H9 (cell line): Measurements from ENCODE around the gene DNAJC15. TPM values are rescaled to one million over a fixed set of nuclear protein-coding genes. Genes with fewer than 3 reads are reported as not detected.

Experiments used
- DNase-seq: peaks from one replicate; pipeline ENCODE4 v3.0.0-alpha.2; 2017
- H2AFZ ChIP-seq: one replicate; pipeline ENCODE4 v1.6.1; 2013; ENCODE audit warnings: mild to moderate bottlenecking, low read length, control low read depth, moderate library complexity
- H2AK5ac ChIP-seq: 2 replicates; pipeline ENCODE4 v1.6.1; 2013; ENCODE audit warnings: low read length, control low read depth, mixed read lengths; ENCODE audit not compliant: insufficient read length
- H2BK120ac ChIP-seq: one replicate; pipeline ENCODE4 v1.6.1; 2013; ENCODE audit warnings: low read depth, mild to moderate bottlenecking, low read length, control low read depth, inconsistent platforms; ENCODE audit not compliant: poor library complexity, severe bottlenecking
- H2BK12ac ChIP-seq: 2 replicates; pipeline ENCODE4 v1.6.1; 2013; ENCODE audit warnings: low read length, control low read depth, mixed read lengths, low read depth; ENCODE audit not compliant: insufficient read length
- H2BK15ac ChIP-seq: 2 replicates; pipeline ENCODE4 v1.6.1; 2013; ENCODE audit warnings: low read depth, low read length, control low read depth
- H2BK20ac ChIP-seq: one replicate; pipeline ENCODE4 v1.6.1; 2013; ENCODE audit warnings: low read depth, mild to moderate bottlenecking, low read length, control low read depth, inconsistent platforms; ENCODE audit not compliant: poor library complexity, severe bottlenecking
- H2BK5ac ChIP-seq: 2 replicates; pipeline ENCODE4 v1.6.1; 2013; ENCODE audit warnings: low read length, control low read depth, mixed read lengths; ENCODE audit not compliant: insufficient read length
- H3K14ac ChIP-seq: 2 replicates; pipeline ENCODE4 v1.6.1; 2013; ENCODE audit warnings: low read length, control low read depth; ENCODE audit not compliant: insufficient read depth
- H3K18ac ChIP-seq: 2 replicates; pipeline ENCODE4 v1.6.1; 2013; ENCODE audit warnings: low read depth, mild to moderate bottlenecking, mixed read lengths, low read length, control low read depth; ENCODE audit not compliant: insufficient read length
- H3K23ac ChIP-seq: 2 replicates; pipeline ENCODE4 v1.6.1; 2013; ENCODE audit warnings: low read length, control low read depth, mixed read lengths, low read depth; ENCODE audit not compliant: insufficient read length
- H3K23me2 ChIP-seq: 2 replicates; pipeline ENCODE4 v1.6.1; 2013; ENCODE audit warnings: low read depth, mild to moderate bottlenecking, mixed read lengths, low read length, control low read depth; ENCODE audit not compliant: insufficient read length, poor library complexity, severe bottlenecking
- H3K27ac ChIP-seq: 2 replicates; pipeline ENCODE4 v1.5.1; 2013; ENCODE audit warnings: low read length, control low read depth, mixed read lengths, low read depth; ENCODE audit not compliant: insufficient read length
- H3K27me3 ChIP-seq: 2 replicates; pipeline ENCODE4 v1.6.1; 2013; ENCODE audit warnings: low read length, control low read depth, inconsistent platforms; ENCODE audit not compliant: insufficient read depth
- H3K4ac ChIP-seq: 2 replicates; pipeline ENCODE4 v1.6.1; 2013; ENCODE audit warnings: low read depth, mild to moderate bottlenecking, control low read depth, inconsistent platforms, low read length, moderate library complexity
- H3K4me1 ChIP-seq: 2 replicates; pipeline ENCODE4 v1.6.1; 2013; ENCODE audit warnings: low read length, control low read depth, inconsistent platforms; ENCODE audit not compliant: insufficient read depth
- H3K4me2 ChIP-seq: 2 replicates; pipeline ENCODE4 v1.6.1; 2013; ENCODE audit warnings: low read length, control low read depth, mixed read lengths; ENCODE audit not compliant: insufficient read length, insufficient read depth
- H3K56ac ChIP-seq: 2 replicates; pipeline ENCODE4 v1.6.1; 2013; ENCODE audit warnings: low read depth, mild to moderate bottlenecking, mixed read lengths, low read length, control low read depth; ENCODE audit not compliant: insufficient read length
- H3K79me1 ChIP-seq: 2 replicates; pipeline ENCODE4 v1.6.1; 2013; ENCODE audit warnings: low read depth, mild to moderate bottlenecking, moderate library complexity, low read length, control low read depth, inconsistent platforms; ENCODE audit not compliant: insufficient read depth, poor library complexity, severe bottlenecking
- H3K79me2 ChIP-seq: 2 replicates; pipeline ENCODE4 v1.6.1; 2013; ENCODE audit warnings: low read length, control low read depth, inconsistent platforms; ENCODE audit not compliant: insufficient read depth
- H3K9ac ChIP-seq: 2 replicates; pipeline ENCODE4 v1.6.1; 2013; ENCODE audit warnings: low read length, control low read depth, mixed read lengths; ENCODE audit not compliant: insufficient read length; ENCODE audit errors: extremely low read depth
- H3K9me3 ChIP-seq: one replicate; pipeline ENCODE4 v1.6.1; 2013; ENCODE audit warnings: low read depth, low read length, inconsistent platforms; ENCODE audit not compliant: control insufficient read depth
- H3T11ph ChIP-seq: one replicate; pipeline ENCODE4 v1.6.1; 2013; ENCODE audit warnings: mild to moderate bottlenecking, low read length, control low read depth, inconsistent platforms
- H4K20me1 ChIP-seq: one replicate; pipeline ENCODE4 v1.6.1; 2013; ENCODE audit not compliant: control insufficient read depth, insufficient read length, insufficient read depth
- H4K5ac ChIP-seq: 2 replicates; pipeline ENCODE4 v1.6.1; 2013; ENCODE audit warnings: low read depth, mild to moderate bottlenecking, mixed read lengths, low read length, control low read depth; ENCODE audit not compliant: insufficient read length
- H4K8ac ChIP-seq: replicated peaks from 2 replicates; pipeline ENCODE4 v1.6.1; 2013; ENCODE audit warnings: low read length, control low read depth, mixed read lengths, low read depth; ENCODE audit not compliant: insufficient read length
- H4K91ac ChIP-seq: 2 replicates; pipeline ENCODE4 v1.6.1; 2013; ENCODE audit warnings: low read depth, mild to moderate bottlenecking, moderate library complexity, mixed read lengths, low read length, control low read depth; ENCODE audit not compliant: insufficient read length
- H3K27ac Mint-ChIP-seq, 3 experiments: 2 replicates in 2 of 3; 3 replicates in 1 of 3; pipeline ENCODE4 v1.8.0; 2020 to 2021; ENCODE audit warnings: mixed read lengths in 3 of 3, mild to moderate bottlenecking in 1 of 3, moderate library complexity in 1 of 3
- H3K27me3 Mint-ChIP-seq: 2 replicates; pipeline ENCODE4 v1.8.0; 2021; ENCODE audit warnings: low read depth, mild to moderate bottlenecking, moderate library complexity, mixed read lengths
- H3K36me3 Mint-ChIP-seq, 3 experiments: 2 replicates in 2 of 3; 3 replicates in 1 of 3; pipeline ENCODE4 v1.8.0; 2020 to 2021; ENCODE audit warnings: low read depth in 3 of 3, mixed read lengths in 3 of 3; ENCODE audit not compliant: insufficient read depth in 1 of 3
- H3K4me1 Mint-ChIP-seq, 2 experiments: 2 replicates each; pipeline ENCODE4 v1.8.0; 2020; ENCODE audit warnings: mixed read lengths in 2 of 2
- H3K4me3 Mint-ChIP-seq, 2 experiments: 2 replicates in 1 of 2; 3 replicates in 1 of 2; pipeline ENCODE4 v1.8.0; 2020 to 2021; ENCODE audit warnings: mild to moderate bottlenecking in 2 of 2, mixed read lengths in 2 of 2, moderate library complexity in 1 of 2
- H3K9me3 Mint-ChIP-seq, 2 experiments: 2 replicates in 1 of 2; 3 replicates in 1 of 2; pipeline ENCODE4 v1.8.0; 2020; ENCODE audit warnings: mild to moderate bottlenecking in 2 of 2, mixed read lengths in 2 of 2, moderate library complexity in 1 of 2
- CTCF ChIP-seq: fragments of 200-600 bp; sonication (generic); conservative IDR thresholded peaks from 3 replicates; pipeline ENCODE4 v1.8.0; 2021; ENCODE audit warnings: antibody characterized with exemption, mild to moderate bottlenecking
- WGBS: extraction: QIAGEN DNeasy Blood & Tissue Kit; methylation state at CpG from one replicate; pipeline ENCODE4 v1.1.7; 2013; ENCODE audit warnings: missing lambda C conversion rate, low lambda C conversion rate, mixed read lengths; ENCODE audit not compliant: insufficient read length; ENCODE audit errors: extremely low coverage; 5-methylcytosine and 5-hydroxymethylcytosine counted together
- total RNA-seq: library from RNA; stranded (reverse); gene quantifications from 2 replicates; pipeline ENCODE4 v1.2.1, GENCODE V29; 2021

Gene DNAJC15
- total RNA-seq, 1 experiment from 2014 or later: 13.4 TPM

- H3K27ac Mint-ChIP-seq: peak overlapping the region in 1 of 3 experiments; percentile 10; a peak in 1 of 7 replicates
- no peak overlapping the region for H3K9ac ChIP-seq
- no peak overlapping the region for H2BK5ac ChIP-seq
- H4K20me1 ChIP-seq: no peaks in the 10 kb centered on the region
- no peak overlapping the region for H3K56ac ChIP-seq
- no peaks in the 10 kb centered on the region for H3K27me3 ChIP-seq
- WGBS: no CpG with 5 or more reads among the region's 1 CpG
- no peak overlapping the region for H3K27ac ChIP-seq
- H3K36me3 Mint-ChIP-seq: peaks cover 7 to 22% (median 19%) of the 10 kb centered on the region in 3 experiments
- no peak overlapping the region for H3K4me3 Mint-ChIP-seq
- no peak overlapping the region for H3K4me2 ChIP-seq
- no peak overlapping the region for H3T11ph ChIP-seq
- no peak overlapping the region for H2AFZ ChIP-seq
- no peak overlapping the region for H3K23ac ChIP-seq
- no peak overlapping the region for H3K4ac ChIP-seq
- no peaks in the 10 kb centered on the region for H3K79me2 ChIP-seq
- H3K4me1 Mint-ChIP-seq: peaks cover 24 to 30% of the 10 kb centered on the region in 2 experiments
- H4K91ac ChIP-seq: no peak overlapping the region
- no peaks in the 10 kb centered on the region for H3K9me3 ChIP-seq
- no peak overlapping the region for H2BK12ac ChIP-seq
- no peak for TF ChIP-seq CTCF
- H3K27me3 Mint-ChIP-seq: no peaks in the 10 kb centered on the region
- H4K5ac ChIP-seq: no peak overlapping the region
- no peak overlapping the region for H2AK5ac ChIP-seq
- no peak overlapping the region for H2BK20ac ChIP-seq
- H3K14ac ChIP-seq: no peak overlapping the region
- no peak overlapping the region for H4K8ac ChIP-seq
- H3K9me3 Mint-ChIP-seq: peaks cover 2 to 3% of the 10 kb centered on the region in 2 experiments; a peak in 2 of 5 replicates
- no peaks in the 10 kb centered on the region for H3K4me1 ChIP-seq
- H2BK120ac ChIP-seq: no peak overlapping the region
- H2BK15ac ChIP-seq: no peak overlapping the region
- H3K23me2 ChIP-seq: no peaks in the 10 kb centered on the region
- DNase-seq: no peak
- no peaks in the 10 kb centered on the region for H3K79me1 ChIP-seq
- H3K18ac ChIP-seq: no peak overlapping the region
Observed at GRCh38 chr13:43077461-43077860, 54.1 kb downstream of the DNAJC15 start.
